Gastrocnemius medialis (tissue), 4 donors: ENCODE measurements around the gene NUP214. TPM values are rescaled to one million over a fixed set of nuclear protein-coding genes. Genes with fewer than 3 reads are reported as not detected.
"Not testable (repeated sequence)": the region's sequence is repeated elsewhere in the genome, so short reads cannot be mapped to it uniquely, and the experiment has no call there.

Experiments
- ATAC-seq, 2 donors: fragments of 150-250 bp; one replicate each; pipeline ENCODE4 v1.9.1; 2016
- DNase-seq, 2 donors: peaks; one replicate each; pipeline ENCODE4 v3.0.0-alpha.2; 2019
- H3K27ac ChIP-seq, 4 donors: fragments of 200-600 bp; sonication (generic); 1 replicate in 1 of 4; 2 replicates in 3 of 4; pipeline ENCODE4 v1.5.1; 2016 to 2018; ENCODE audit warnings: mild to moderate bottlenecking in 2 of 4, moderate library complexity in 1 of 4
- H3K27me3 ChIP-seq, 3 donors: fragments of 200-600 bp; sonication (generic) in 2 of 3; 1 replicate in 1 of 3; 2 replicates in 2 of 3; pipeline versions ENCODE4 v1.5.1 to v1.6.0; 2016 to 2019; ENCODE audit warnings: mild to moderate bottlenecking in 1 of 3, moderate library complexity in 1 of 3
- H3K36me3 ChIP-seq, 2 donors: fragments of 200-600 bp; sonication (generic) in 1 of 2; one replicate each; pipeline ENCODE4 v1.5.1; 2017 to 2018
- H3K4me1 ChIP-seq, 2 donors: fragments of 200-600 bp; sonication (generic) in 1 of 2; one replicate each; pipeline ENCODE4 v1.5.1; 2016 to 2017; ENCODE audit warnings: mild to moderate bottlenecking in 2 of 2
- H3K4me3 ChIP-seq, 4 donors: fragments of 200-600 bp; sonication (generic) in 3 of 4; 1 replicate in 1 of 4; 2 replicates in 3 of 4; pipeline ENCODE4 v1.5.1; 2016 to 2019; ENCODE audit warnings: mild to moderate bottlenecking in 2 of 4
- H3K9me3 ChIP-seq, 3 donors: fragments of 200-600 bp; sonication (generic) in 2 of 3; 1 replicate in 1 of 3; 2 replicates in 2 of 3; pipeline ENCODE4 v1.5.1; 2016 to 2019
- CTCF ChIP-seq, 5 experiments: fragments of 450-650 bp in 3 of 5; fragments of 200-600 bp in 2 of 5; sonication (generic) in 2 of 5; IDR thresholded peaks in 4 of 5; conservative IDR thresholded peaks in 1 of 5; 1 replicate in 4 of 5; 2 replicates in 1 of 5; pipeline ENCODE4 v1.5.1; 2016 to 2019; ENCODE audit warnings: antibody characterized with exemption in 5 of 5, mild to moderate bottlenecking in 3 of 5, moderate library complexity in 3 of 5
- POLR2A ChIP-seq, 2 donors: fragments of 450-650 bp; IDR thresholded peaks; one replicate each; pipeline ENCODE4 v1.6.1; 2017; ENCODE audit warnings: antibody characterized with exemption in 2 of 2, mild to moderate bottlenecking in 2 of 2, moderate library complexity in 2 of 2
- in situ Hi-C, 4 donors: fragments of 200-750 bp; cut with MboI; loops; one replicate each; pipeline versions ENCODE4 v1.15.0 to v1.8.0; 2017; ENCODE audit warnings: low sequenced_read_pairs in 4 of 4
- intact Hi-C: fragments of 100-400 bp; cut with DNase I; formaldehyde crosslinking; loops from one replicate; pipeline ENCODE4 v1.15.1; 2023; ENCODE audit warnings: low total_unique reads
- total RNA-seq, 4 donors: library from RNA; depleted of rRNA; stranded (reverse); fragments of >200 nt; gene quantifications; one replicate each; pipeline versions ENCODE4 v1.1.0 to v1.2.3, GENCODE V29; 2016

NUP214 gene
- total RNA-seq, 4 donors from 2014 or later, result 24.2 to 47.5 (median 29.9) TPM

GRCh38 chr9:131148966-131149687 is 23.7 kb downstream of the NUP214 start:
- peaks cover 7 to 94% of the 10 kb centered on the region in 2 donors for H3K36me3 ChIP-seq
- DNase-seq (no peak), ATAC-seq (no peak)
- H3K4me3 ChIP-seq, result no peak overlapping the region
- H3K4me1 ChIP-seq, result no peaks in the 10 kb centered on the region
- intact Hi-C loops (no loop called here), in situ Hi-C loops (loop anchor here in 1 of 4 donors (25.0 kb wide), 1 partner anchor 1138 kb away; no protein-coding TSS in a partner anchor)
- no peaks in the 10 kb centered on the region for H3K9me3 ChIP-seq
- TF ChIP-seq CTCF (IDR thresholded peaks at IDR 0.05 in 4 of 5, conservative IDR thresholded peaks at IDR 0.05 in 1 of 5) (no peak), POLR2A (IDR thresholded peaks at IDR 0.05) (no peak)
- H3K27ac ChIP-seq, result no peak overlapping the region
- no peaks in the 10 kb centered on the region for H3K27me3 ChIP-seq

- no peak overlapping the region for H3K4me3 ChIP-seq
- intact Hi-C loops, result no loop called here
- in situ Hi-C loops, result loop anchor here in 1 of 4 donors (25.0 kb wide), 1 partner anchor 1138 kb away; no protein-coding TSS in a partner anchor
- no peaks in the 10 kb centered on the region for H3K27me3 ChIP-seq
- no peak overlapping the region for H3K27ac ChIP-seq
- TF ChIP-seq CTCF (IDR thresholded peaks at IDR 0.05 in 4 of 5, conservative IDR thresholded peaks at IDR 0.05 in 1 of 5) (no peak), POLR2A (IDR thresholded peaks at IDR 0.05) (no peak)
- ATAC-seq (no peak), DNase-seq (no peak)
- no peaks in the 10 kb centered on the region for H3K9me3 ChIP-seq
- H3K36me3 ChIP-seq, result peaks cover 7 to 93% of the 10 kb centered on the region in 2 donors
- no peaks in the 10 kb centered on the region for H3K4me1 ChIP-seq
Measured at GRCh38 chr9:131149688-131150053, 24.3 kb downstream of the NUP214 start.

GRCh38 chr9:131153595-131153994 is 28.2 kb downstream of the NUP214 start:
- Histone ChIP-seq H3K9me3 (no peaks in the 10 kb centered on the region), H3K36me3 (peaks cover 7 to 71% of the 10 kb centered on the region in 2 donors), H3K27ac (no peak overlapping the region), H3K4me1 (no peaks in the 10 kb centered on the region), H3K4me3 (no peak overlapping the region), H3K27me3 (no peaks in the 10 kb centered on the region)
- no peak for DNase-seq
- TF ChIP-seq POLR2A (IDR thresholded peaks at IDR 0.05) (no peak), CTCF (IDR thresholded peaks at IDR 0.05 in 4 of 5, conservative IDR thresholded peaks at IDR 0.05 in 1 of 5) (no peak)
- ATAC-seq, result no peak
- in situ Hi-C loops, result no loop called here
- intact Hi-C loops, result no loop called here

- H3K27ac ChIP-seq, intact Hi-C loops, H3K4me1 ChIP-seq, DNase-seq, H3K4me3 ChIP-seq, ATAC-seq, H3K27me3 ChIP-seq, H3K9me3 ChIP-seq, in situ Hi-C loops: not testable (repeated sequence)
- peaks cover 3 to 67% of the 10 kb centered on the region in 2 donors for H3K36me3 ChIP-seq
Measured at GRCh38 chr9:131158673-131159072, 33.3 kb downstream of the NUP214 start.

- in situ Hi-C loops (no loop called here), intact Hi-C loops (no loop called here)
- DNase-seq, result no peak
- peaks cover 3 to 75% of the 10 kb centered on the region in 2 donors for H3K36me3 ChIP-seq
- ATAC-seq, result no peak
- H3K27ac ChIP-seq, result no peak overlapping the region
- no peak overlapping the region for H3K4me3 ChIP-seq
- no peaks in the 10 kb centered on the region for H3K27me3 ChIP-seq
- H3K4me1 ChIP-seq, result no peaks in the 10 kb centered on the region
- TF ChIP-seq CTCF (IDR thresholded peaks at IDR 0.05 in 4 of 5, conservative IDR thresholded peaks at IDR 0.05 in 1 of 5) (no peak), POLR2A (IDR thresholded peaks at IDR 0.05) (no peak)
- H3K9me3 ChIP-seq, result no peaks in the 10 kb centered on the region
Measured at GRCh38 chr9:131160416-131161112, 35.2 kb downstream of the NUP214 start.
